Measurements from ENCODE around the gene CEMIP.
A peak's percentile ranks its signal among the peaks of the same experiment; 100 is the strongest.
"Not testable (repeated sequence)": the region's sequence is repeated elsewhere in the genome, so short reads cannot be mapped to it uniquely, and the experiment has no call there.

Gene CEMIP

GRCh38 chr15:80958818-80959495 is 179.8 kb downstream of the CEMIP start:
- no peak for DNase-seq

DNA sequence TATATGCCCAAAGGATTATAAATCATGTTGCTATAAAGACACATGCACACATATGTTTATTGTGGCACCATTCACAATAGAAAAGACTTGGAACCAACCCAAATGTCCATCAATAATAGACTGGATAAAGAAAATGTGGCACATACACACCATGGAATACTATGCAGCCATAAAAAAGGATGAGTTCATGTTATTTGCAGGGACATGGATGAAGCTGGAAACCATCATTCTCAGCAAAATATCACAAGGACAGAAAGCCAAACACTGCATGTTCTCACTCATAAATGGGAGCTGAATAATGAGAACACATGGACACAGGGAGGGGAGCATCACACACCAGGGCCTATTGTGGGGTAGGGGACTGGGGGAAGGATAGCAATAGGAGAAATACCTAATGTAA is 186.3 kb downstream of the CEMIP start:
- not testable (repeated sequence) for DNase-seq

GRCh38 chr15:80966431-80967197 is 187.4 kb downstream of the CEMIP start:
- DNase-seq = no peak

DNA sequence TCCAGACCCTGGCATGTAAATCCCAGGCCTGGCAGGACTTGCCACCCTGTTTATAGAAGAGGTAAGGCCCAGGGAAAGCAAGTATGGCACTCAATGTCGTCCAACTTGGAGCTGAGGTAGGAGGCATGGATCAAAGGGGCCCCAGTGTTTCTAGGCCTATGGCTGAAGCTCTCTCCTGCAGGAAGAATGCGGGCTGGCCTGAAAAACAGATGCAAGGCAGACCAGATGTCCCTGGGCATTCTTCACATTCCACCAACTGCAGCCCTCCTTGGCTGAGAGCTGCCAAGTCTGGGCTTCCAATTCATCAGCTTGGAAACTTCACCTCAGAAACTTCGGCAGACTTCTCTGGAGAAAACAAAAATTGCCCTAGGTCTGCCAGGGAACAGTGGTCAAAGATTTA is 188.3 kb downstream of the CEMIP start:
- DNase-seq = no peak

- no peak for DNase-seq
Measured at GRCh38 chr15:80967991-80968510, 188.9 kb downstream of the CEMIP start.

DNA sequence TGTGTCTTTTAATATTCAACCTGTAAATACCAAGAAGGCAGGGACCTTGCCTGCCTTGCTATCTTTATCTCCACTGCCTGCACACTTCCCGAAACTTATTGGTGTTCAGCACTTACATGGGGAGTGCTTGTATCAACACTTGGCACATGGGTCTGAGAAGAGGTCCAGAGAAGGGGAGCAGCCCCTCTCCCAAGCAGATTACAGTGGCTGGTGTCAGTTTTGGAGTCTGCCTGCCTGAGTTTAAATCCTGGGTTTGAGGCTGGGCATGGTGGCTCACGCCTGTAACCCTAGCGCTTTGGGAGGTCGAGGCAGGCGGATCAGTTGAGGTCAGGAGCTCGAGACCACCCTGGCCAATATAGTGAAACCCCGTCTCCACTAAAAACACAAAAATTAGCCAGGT is 190.1 kb downstream of the CEMIP start:
- no peak for DNase-seq

GRCh38 chr15:80970018-80970657 is 191.0 kb downstream of the CEMIP start:
- DNase-seq = peak; percentile 66 to 73

DNA sequence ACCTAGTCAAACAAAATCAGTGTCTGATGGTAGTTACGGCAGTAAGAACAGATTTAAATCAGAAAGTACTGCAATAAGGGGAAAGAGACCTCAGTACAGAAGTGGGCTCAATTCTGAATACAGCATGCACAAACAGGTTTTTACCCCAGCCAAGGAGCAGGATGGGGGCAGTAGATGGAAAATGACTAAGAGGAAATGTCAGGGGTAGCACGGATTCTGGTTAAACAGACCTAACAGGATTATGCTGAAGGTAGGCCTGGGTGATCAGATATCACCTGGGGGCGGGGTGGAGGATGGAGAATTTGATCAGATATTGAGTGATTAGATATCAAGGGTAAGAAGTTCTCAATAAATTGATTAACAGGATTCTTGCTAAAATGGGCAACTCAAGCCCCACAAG is 191.5 kb downstream of the CEMIP start:
- no peak for DNase-seq

DNA sequence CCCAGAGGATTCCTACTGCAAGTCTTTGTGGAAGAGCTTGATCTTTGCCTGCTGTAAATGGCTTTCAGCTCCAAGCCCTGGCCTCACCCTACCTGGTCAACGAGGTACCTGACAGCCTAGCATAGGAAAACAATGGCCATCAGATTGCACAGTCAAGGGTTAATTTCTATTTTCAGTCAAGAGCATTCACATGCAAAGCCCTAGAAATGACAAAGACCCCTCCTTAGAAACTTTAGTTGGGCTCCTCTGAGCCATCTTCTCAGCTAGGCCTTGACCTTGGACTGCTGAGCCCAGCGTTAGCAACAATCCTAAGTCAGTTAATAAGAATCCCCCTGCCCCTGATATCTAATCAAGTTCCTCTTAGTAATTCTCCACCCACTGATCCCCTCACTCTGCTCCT is 192.0 kb downstream of the CEMIP start:
- DNase-seq = no peak

- no peak for DNase-seq
Measured at GRCh38 chr15:80972276-80972675, 193.1 kb downstream of the CEMIP start.

DNA sequence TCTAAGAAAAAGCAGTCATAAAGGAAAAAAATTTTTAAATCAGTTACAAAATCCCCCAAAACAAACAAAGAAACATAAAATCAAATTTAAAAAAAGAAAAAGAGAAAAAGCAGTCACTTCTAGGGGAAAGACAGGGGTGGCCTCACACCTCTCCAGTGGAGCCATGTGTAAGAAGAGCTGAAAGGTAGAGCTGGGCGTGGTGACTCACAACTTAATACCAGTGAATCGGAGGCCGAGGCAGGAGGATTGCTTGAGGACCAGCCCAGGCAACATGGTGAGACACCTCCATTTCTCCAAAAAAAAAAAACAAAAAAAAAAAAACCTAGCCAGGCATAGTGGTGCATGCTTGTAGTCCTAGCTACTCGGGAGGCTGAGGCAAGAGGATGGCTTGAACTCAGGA is 195.7 kb downstream of the CEMIP start:
- DNase-seq = no peak

DNA sequence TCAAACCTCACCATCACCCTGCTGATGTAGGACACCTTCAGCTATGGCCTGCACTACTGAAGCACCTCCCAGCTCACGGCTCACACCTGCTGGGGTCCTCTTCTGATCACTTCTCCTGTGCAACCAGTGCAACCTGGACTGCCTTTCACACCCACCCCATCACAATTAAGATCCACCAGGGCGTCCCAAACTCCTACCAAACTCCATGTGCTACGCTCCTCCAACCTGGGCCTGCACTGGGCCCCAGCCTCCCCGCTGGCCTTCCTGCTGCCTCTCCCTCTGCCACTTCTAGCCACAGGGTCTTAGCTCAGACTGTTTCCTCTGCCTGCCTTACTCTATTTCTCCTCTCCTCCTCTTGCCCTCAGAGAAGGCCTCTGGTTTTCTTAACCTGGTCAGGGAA is 197.7 kb downstream of the CEMIP start:
- no peak for DNase-seq

- DNase-seq = peak; percentile 75 to 85
Measured at GRCh38 chr15:80977627-80978036, 198.5 kb downstream of the CEMIP start.

- DNase-seq = no peak
Measured at GRCh38 chr15:80978685-80979329, 199.6 kb downstream of the CEMIP start.

DNA sequence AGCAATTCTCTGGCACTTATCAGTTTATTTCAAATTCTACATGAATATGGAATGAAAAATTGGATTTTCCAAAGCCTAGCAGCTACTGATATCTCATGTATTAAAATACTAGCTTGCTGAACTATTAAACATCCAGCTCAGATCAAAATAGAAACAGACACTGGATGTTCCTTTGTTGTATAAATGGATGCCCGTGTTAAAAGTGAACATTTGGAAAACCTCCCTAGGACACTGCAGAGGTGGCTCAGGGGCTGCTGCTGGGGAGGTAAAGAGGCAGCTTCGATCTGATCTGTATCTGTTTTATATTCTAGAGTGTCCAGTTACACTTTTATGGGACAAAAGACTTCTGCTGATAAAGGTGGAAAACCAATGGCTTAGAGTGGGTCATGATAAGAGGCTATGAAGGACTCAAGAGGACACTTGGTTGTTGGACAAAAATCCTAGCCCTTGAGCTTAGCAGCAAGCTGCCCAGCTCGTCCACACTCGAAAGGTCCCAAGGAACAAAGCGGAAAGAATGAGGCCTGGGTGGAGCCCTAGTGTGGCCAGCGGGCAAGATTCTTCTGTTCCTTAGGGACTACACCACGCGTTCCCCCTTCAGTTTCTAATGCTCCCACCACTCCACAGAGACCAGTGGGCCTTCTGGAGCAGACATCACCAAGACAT is 200.5 kb downstream of the CEMIP start:
- DNase-seq = no peak

- DNase-seq = no peak
Measured at GRCh38 chr15:80982205-80982604, 203.0 kb downstream of the CEMIP start.

- DNase-seq = no peak
Measured at GRCh38 chr15:80982839-80983238, 203.7 kb downstream of the CEMIP start.

GRCh38 chr15:80984856-80985255 is 205.7 kb downstream of the CEMIP start:
- DNase-seq = peak; percentile 88 to 92

DNA sequence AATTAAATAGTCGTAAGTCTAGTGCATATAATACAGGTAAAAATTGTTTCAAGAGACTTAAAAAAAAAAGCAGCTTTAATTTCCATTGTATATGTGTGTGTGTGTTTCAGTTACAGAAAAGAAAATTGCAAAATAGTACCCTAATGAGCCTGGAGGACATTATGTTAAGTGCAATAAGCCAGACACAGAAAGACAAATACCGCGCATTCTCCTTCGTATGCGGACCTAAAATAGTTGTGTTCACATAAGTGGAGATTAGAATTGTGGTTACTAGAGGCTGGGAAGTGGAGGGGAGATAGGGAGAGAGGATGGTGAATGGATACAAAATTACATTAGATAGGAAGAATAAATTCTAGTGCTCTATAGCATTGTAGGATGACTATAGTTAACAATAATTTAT is 206.8 kb downstream of the CEMIP start:
- DNase-seq = no peak

- DNase-seq = no peak
Measured at GRCh38 chr15:80986487-80986886, 207.3 kb downstream of the CEMIP start.

DNA sequence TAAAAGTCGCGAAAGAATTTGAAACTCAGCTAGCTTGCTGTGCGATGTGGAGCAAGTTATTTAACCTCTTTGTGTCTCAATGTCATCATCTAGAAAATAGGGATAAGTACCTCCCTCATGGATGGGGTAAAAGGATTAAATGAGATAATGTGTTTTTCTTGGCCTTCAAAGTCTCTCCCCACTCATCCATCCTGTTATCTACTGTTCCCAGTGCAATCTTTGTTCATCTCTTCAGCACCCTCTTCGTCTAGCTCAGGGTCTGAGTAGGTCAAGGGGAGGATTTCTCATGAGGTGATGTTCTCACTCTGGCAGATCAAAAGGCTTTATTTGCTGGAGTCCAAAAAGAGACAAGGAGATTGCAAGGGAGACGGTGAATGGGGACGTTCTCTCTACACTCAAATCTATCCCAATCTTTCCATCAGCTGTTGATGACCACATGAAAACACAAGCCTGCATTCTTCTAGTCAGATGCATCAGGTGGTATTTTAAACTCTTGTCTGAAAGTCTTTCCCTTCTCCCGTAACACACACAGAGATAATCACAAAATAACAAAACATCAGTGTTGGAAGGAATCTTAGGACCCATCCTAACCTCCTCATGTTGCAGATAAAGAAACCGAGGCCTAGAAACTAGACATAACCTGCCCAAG is 209.1 kb downstream of the CEMIP start:
- no peak for DNase-seq

GRCh38 chr15:80989081-80989517 is 209.9 kb downstream of the CEMIP start:
- DNase-seq = no peak
